ENCODE data around the gene HOMER2.
"Not testable (repeated sequence)": the region's sequence is repeated elsewhere in the genome, so short reads cannot be mapped to it uniquely, and the experiment has no call there.

HOMER2 gene

DNA sequence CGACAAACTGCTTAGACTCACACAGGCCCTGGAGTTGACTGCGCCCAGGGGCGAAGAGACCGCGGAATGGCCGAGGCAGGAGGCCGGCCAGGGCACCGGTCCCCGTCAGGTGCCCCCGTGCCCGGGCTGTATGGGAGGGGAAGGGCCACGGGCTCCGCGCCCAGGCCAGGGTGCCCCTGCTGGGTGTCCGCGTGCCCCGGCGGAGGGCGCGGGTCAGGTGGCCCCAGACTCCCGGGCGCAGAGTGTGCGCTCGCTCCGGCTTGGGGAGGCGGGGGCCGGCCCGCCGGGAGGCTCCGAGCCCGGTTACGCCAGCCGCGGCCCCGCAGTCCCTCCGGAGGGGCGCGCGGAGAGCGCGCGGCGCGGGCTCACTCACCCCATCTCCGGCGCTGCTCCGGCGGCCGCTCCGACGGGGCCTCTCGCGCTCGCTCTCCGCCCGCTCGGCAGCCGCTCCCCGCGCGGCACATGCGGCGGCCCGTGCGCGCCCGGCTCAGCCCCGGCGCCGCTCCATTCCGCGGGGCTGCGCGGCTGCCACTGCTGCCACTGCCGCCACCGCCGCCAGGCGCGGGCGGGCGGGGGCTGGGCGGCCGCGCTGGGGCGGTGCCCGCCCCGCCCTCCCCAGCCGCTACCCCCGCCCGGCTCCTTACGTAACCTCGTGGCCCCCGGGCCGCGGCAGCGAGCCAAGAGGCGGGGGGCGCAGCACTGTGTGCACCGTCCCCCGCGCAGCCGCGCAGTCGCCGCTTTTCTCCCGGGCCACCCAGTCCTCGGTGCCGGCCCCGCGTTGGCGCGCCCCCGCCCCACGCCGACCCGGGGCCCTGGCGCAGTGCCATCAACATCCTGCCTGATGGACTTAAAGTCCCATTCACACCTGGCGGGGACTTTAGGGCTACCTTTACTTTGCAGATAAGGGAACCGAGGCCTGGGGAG lies at the start of gene HOMER2:
TSS of gene HOMER2 (minus strand) at position 563 of the 924 bp plus-strand sequence. CDS start at position 378, 185 bp downstream.
- no peak for DNase-seq (ENCODE audit: low spot score)

DNA sequence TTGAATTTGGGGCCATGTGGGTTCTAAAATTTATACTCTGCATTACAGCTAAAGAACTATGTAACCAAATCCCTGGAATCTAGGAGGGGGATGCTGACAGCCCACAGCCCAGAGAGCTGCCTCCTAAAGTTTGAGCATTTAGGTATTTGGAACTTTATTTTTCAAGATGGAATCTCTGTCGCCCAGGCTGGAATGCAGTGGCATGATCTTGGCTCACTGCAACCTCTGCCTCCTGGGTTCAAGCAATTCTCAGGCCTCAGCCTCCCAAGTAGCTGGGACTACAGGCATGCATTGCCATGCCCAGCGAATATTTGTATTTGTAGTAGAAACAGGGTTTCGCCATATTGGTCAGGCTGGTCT lies 48.1 kb upstream of the HOMER2 start:
- not testable (repeated sequence) for DNase-seq (ENCODE audit: low spot score)

DNA sequence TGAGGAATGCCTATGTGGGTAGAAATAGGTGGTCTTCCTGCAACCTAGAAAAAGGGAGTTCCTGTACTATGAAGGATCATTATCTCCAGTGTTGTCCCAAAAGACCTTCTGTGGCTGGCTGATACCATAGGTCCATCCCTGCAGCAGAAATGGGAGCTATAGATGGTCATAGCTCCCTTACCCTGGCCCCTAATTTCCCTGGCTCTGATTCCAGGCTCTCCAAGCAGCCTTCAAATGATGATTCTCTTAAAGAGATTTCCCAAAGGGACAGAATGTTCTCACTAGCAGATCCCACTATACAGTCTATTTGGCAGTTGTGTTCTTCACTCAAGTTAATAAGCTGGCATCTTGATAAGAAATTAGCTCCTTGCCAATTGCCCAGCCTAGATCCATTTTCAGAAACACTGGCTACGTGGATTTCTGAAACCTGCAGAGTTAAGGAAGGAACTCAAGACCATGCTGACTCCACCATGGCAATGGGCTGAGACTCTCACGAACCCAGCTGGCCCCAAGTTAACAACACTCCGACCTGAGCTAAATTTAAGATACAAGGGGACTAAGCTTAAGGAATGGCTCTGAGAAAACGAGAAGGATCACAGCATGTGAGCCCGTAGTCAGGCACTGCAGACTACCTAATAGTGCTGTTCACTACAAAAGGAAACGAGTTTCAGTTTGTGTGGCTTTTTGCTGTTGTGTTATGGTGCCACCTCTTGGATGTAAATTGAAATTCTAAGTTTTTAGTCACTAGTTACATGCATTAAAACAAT lies 47.6 kb upstream of the HOMER2 start:
- peak; percentile 74 for DNase-seq (ENCODE audit: low spot score)

DNA sequence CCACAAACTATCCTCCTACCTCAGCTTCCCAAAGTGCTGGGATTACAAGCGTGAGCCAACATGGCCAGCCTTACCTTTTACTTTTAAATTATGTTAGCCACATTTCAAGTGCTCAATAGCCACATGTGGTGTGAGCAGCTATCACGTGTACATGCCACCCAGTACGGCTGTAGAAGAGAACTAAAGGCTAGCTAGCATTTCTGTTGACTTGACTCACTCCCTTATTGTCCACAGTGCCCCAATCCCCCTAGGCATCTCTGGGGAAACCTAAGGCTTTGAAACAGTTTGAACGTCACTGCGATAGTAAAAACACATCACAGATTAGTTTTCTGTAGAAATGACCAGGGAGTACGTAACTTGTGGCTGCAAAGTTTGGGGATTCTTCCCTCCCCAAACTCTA lies 46.9 kb upstream of the HOMER2 start:
- DNase-seq (ENCODE audit: low spot score): no peak

GRCh38 chr15:82995938-82996337 lies 43.4 kb upstream of the HOMER2 start:
- DNase-seq (ENCODE audit: low spot score): no peak

GRCh38 chr15:82995076-82995475 lies 42.6 kb upstream of the HOMER2 start:
- DNase-seq (ENCODE audit: low spot score): no peak

DNA sequence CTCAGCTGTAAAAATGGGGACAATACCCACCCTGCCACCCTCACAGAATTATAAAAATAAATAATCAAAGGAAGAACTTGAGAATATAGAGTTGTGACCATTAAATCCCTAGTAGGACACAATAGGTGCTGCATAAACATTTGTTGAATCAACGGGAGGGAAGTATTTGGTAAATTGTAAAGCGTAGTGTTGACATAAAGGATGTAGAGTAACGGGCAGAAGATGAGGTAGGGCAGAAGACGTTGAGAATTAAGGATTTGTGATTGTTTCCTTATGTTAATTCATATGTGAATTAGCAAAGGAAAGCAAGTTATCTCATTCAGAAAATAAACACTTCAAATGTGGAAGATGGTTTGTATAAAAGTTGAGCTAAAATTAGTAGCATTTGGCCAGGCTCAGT lies 40.6 kb upstream of the HOMER2 start:
- DNase-seq (ENCODE audit: low spot score): no peak

- DNase-seq (ENCODE audit: low spot score): no peak
Observed at GRCh38 chr15:82992436-82992998, 40.0 kb upstream of the HOMER2 start.

GRCh38 chr15:82986442-82986780 lies 33.9 kb upstream of the HOMER2 start:
- peak; percentile 14 for DNase-seq (ENCODE audit: low spot score)

DNA sequence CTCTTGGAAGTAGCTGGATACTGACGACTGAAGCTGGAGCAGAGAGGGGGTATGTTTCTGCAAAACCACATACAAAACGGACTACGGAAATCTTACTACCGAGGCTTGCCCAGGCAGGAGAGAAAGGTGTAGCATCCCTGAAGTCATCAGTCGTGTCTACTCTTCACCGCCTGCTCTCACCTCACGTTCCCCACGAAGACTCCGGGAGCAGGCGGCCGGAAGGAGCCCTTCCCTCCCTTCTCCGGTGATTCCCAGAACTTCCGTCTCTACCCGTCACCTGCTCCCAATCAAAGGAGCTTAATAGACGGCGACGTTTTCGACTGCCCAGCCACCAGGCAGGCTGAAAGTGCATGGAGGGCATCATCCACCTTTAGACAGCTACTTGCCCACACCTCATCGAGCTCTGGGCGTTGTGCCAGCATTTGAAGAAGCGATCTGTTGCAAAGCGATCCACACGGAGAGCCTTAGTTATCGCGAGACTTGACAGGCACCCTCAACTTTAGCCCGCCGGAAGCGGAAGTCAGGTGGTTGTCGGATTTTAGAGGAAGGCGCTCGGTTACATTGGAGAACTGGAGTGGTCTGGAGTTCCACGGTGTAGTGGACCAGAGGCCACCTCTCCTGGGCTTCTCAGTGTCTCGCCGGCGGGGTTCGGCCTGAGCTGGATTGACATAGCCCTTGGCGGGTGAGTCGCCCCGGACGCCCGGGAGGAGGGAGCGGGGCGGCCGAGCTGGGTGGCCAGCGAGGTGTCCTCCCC lies 33.3 kb upstream of the HOMER2 start, which contains the start of gene RAMAC:
TSS of gene RAMAC (plus strand) at position 523 of the 754 bp plus-strand sequence. CDS start 2,809 bp downstream, outside the sequence.
- DNase-seq (ENCODE audit: low spot score): peak; percentile 96

GRCh38 chr15:82980981-82981380 lies 28.5 kb upstream of the HOMER2 start:
- no peak for DNase-seq (ENCODE audit: low spot score)

DNA sequence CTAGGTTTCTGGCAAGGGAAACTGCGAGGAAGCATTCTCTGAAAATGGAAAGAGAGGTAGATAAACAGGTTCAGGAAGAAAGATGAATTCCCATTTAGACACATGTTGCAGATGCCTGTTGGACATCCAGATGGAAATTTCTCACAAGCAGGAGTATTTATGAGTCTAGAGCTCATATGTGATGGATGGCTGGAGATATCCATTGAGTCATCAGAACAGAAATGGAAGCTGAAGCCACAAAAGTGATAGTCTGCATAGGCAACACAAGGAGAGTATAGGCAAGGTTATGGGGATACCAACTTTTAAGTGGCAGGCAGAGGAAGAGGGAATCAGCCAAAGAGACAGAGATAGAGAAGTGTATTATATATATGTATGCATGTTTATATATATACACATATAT lies 27.2 kb upstream of the HOMER2 start:
- no peak for DNase-seq (ENCODE audit: low spot score)

GRCh38 chr15:82978438-82978837 lies 25.9 kb upstream of the HOMER2 start:
- no peak for DNase-seq (ENCODE audit: low spot score)

DNA sequence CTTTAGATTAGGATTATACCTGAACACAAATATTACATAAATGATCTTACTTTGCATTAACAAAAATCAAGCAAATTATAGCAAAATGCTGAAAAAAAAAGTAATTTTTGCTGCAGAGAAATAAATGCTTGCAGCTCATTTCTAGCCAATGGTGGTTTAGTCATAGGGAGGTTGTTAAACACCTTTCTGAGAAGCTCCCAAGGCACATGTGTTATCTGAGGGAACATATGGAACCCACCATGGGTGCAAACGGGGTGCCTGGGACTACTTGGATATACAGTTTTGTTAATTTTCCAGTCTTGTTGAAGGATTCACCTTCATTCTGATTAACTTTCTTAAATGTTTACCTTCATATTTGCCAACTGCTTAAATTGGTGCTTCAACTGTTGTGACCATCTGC lies 24.6 kb upstream of the HOMER2 start:
- DNase-seq (ENCODE audit: low spot score): no peak

DNA sequence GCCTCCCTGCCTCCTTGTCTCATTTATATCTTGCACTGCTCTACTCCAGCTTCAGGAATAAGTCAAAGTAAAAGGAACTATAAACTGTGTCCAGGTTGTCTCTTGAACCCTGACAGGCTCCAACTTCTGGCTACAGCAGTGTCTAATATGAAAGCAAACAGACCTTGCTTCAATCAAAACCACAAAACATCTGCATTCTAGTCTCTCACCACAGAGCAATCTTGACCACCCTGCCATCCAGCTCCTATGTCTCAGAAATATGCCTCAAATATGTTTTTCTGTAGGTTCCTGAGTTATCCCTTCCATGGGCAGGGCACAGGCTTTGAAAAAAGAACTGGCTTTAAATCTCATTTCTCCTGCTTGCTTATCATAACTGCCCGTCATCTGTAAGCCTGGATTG lies 20.5 kb upstream of the HOMER2 start:
- no peak for DNase-seq (ENCODE audit: low spot score)

DNA sequence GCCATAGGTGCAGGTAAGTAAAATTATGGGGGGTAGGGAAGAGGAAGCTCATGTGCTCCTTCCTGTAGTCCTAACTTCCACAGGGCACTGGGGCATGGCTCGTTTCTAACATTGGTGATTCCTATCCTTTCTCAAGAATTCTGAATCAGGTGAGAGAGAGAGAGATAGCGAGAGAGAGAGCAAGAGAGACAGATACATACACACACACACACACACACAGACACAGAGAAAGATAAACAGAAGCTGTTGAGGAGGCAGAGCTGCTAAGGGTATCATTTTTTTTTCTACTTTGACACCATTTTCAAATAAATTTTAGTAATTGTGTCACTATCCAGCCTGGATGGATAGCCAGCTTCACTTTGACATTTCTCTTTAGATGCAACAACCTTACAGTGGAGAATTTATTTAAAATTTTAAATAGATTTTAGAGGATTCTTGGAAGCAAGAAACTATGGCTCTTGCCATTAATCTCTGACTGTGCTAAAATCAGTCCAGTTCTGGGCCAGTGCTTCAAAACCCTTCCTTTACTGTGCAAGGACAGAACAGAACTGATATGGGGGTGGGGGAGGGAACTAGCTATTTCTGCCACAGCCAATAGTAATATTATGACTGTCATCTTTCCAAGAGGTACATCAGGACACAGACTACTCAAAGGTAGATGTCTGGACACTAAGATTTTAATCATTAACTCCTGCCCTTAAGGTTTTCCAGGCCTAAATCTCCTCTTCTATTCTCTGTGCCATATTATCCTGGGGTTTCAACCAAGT lies 18.9 kb upstream of the HOMER2 start:
- no peak for DNase-seq (ENCODE audit: low spot score)

DNA sequence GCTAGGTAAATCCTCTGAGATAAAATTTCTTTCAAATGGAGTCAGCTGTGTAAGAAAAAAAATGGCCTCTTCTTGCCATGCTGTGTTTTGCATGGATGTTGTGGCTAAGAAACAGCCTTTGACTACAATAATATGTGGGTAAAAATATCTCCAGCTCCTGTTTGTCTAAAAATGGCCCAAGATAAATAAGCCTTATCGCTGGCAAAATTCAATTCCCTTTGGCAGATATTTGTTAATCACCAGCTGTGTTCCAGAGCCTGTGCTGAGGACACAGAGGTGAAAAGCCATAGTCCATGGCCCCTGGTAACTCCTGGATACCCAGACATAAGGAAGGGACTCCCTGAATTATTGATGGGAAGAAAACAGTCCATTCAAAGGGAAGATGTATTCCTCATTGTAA lies 18.2 kb upstream of the HOMER2 start:
- DNase-seq (ENCODE audit: low spot score): no peak

DNA sequence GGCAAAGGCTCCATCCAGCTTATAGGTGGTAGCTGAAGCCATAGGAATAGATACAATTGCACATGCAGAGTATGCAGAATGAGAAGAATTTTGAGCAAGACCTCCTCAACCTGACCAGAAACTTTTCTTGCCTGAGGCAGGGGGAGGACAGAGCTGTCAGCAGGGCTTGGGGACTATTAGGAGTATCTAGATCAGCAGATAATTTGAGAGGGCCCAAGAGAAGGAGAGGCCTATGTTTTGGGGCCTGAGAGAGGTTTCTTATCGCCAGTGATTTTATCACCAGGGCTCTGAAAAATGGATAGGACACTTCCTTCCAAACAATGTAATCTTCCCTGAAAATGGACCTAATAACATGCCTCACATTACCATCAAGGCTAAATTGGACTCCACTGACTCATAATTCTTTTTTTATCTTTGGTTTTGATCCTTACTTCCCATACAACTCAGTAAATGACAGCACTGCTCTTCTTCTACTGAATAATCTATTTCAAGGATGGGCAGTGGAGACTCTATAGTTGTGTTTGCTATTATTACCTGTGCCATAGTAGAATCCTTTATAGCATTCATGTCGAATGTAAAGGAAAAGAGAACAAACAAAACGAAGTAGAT lies 17.7 kb upstream of the HOMER2 start:
- DNase-seq (ENCODE audit: low spot score): no peak

GRCh38 chr15:82969353-82969752 lies 16.8 kb upstream of the HOMER2 start:
- DNase-seq (ENCODE audit: low spot score): no peak

DNA sequence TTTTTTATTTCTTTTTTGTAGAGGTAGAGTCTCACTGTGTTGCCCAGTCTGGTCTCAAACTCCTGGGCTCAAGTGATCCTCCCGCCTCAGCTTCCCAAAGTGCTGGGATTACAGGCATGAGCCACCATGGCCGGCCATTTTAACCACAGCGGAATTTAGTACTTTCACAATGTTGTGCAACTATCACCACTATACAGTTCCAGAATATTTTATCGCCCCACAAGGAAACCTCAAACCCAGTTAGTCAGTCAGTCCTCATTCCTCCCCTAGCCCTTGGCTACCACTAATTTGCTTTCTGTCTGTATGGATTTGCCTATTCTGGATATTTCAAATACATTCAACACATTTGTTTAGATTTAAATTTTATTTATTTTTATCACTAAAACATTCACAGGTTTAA lies 15.5 kb upstream of the HOMER2 start:
- no peak for DNase-seq (ENCODE audit: low spot score)

DNA sequence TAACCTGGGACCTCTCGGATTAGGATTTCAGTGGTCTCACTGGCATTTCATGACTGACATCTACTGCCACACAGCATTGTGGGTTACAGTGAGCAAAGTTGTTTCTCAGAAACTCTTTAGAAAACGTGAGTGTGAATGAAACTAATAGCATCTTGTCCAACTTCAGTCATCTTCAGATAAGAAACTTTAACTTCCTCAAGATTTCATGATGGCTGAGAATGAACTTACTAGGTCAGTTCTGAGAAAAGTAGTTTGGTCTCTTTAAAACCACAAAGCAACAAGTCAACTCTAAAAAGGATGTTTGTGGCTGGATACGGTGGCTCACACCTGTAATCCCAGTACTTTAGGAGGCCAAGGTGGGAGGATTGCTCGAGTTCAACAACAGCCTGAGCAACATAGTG lies 14.2 kb upstream of the HOMER2 start:
- DNase-seq (ENCODE audit: low spot score): no peak
